Aorta (tissue), 5 donors: ENCODE data around the gene BIRC5. TPM values are rescaled to one million over a fixed set of nuclear protein-coding genes. Genes with fewer than 3 reads are reported as not detected.

Experiments
- ATAC-seq: fragments of 200-7000 bp; cut with Tn5 transposase; one replicate; pipeline ENCODE4 v1.9.1; 2022; ENCODE audit warnings: moderate library complexity; ENCODE audit not compliant: low FRiP score
- DNase-seq, 2 donors: peaks; one replicate each; pipeline ENCODE4 v3.0.0-alpha.2; 2020
- H3K27ac ChIP-seq, 2 donors: one replicate each; pipeline ENCODE4 v1.5.1; 2013; ENCODE audit warnings: low read length in 2 of 2, mild to moderate bottlenecking in 2 of 2, moderate library complexity in 2 of 2, control low read depth in 1 of 2, inconsistent platforms in 1 of 2, low read depth in 1 of 2
- H3K27me3 ChIP-seq, 2 donors: one replicate each; pipeline ENCODE4 v1.6.1; 2013; ENCODE audit warnings: control low read depth in 1 of 2, low read length in 1 of 2, mild to moderate bottlenecking in 1 of 2, moderate library complexity in 1 of 2; ENCODE audit not compliant: insufficient read depth in 2 of 2, control insufficient read depth in 1 of 2
- H3K36me3 ChIP-seq, 2 donors: one replicate each; pipeline ENCODE4 v1.6.1; 2013; ENCODE audit warnings: control low read depth in 1 of 2, low read length in 1 of 2, mild to moderate bottlenecking in 1 of 2; ENCODE audit not compliant: insufficient read depth in 2 of 2, control insufficient read depth in 1 of 2
- H3K4me1 ChIP-seq, 2 donors: one replicate each; pipeline ENCODE4 v1.6.1; 2013; ENCODE audit warnings: low read length in 2 of 2, control low read depth in 1 of 2, mild to moderate bottlenecking in 1 of 2, moderate library complexity in 1 of 2; ENCODE audit not compliant: insufficient read depth in 2 of 2, control insufficient read depth in 1 of 2
- H3K4me3 ChIP-seq, 2 donors: one replicate each; pipeline ENCODE4 v1.5.1; 2013; ENCODE audit warnings: low read length in 2 of 2, control low read depth in 1 of 2, mild to moderate bottlenecking in 1 of 2
- H3K9me3 ChIP-seq: one replicate; pipeline ENCODE4 v1.6.1; 2013; ENCODE audit warnings: mild to moderate bottlenecking, low read length; ENCODE audit not compliant: control insufficient read depth
- WGBS, 2 donors: extraction: QIAGEN DNeasy Blood & Tissue Kit; methylation state at CpG; one replicate each; pipeline ENCODE4 v1.1.7; 2013; 5-methylcytosine and 5-hydroxymethylcytosine counted together
- intact Hi-C, 2 donors: fragments of 100-400 bp; cut with DNase I; formaldehyde crosslinking; loops; one replicate each; pipeline versions ENCODE4 v1.14.2 to v1.15.0; 2022
- polyA plus RNA-seq, 2 donors: library from polyadenylated mRNA; stranded (reverse); fragments of 200-250 nt; gene quantifications; one replicate each; pipeline ENCODE4 v1.2.3, GENCODE V29; 2013
- total RNA-seq, 2 donors: library from RNA; stranded (reverse); fragmentation: NEBNext Ultra II Directional; extraction: Animal tissue kit (Norgen Biotek cat#: 25700); gene quantifications; one replicate each; pipeline ENCODE4 v1.2.1, GENCODE V29; 2021
- donor health status: healthy with polysubstance abuse.
- donor health status: Bipolar disorder and iron deficiency.
- donor health status: DM: no; HTN: no; CAD: no.
- donor health status: DM: no; HTN: no; CAD: no.
- donor health status: DM: yes; HTN: yes; CAD: no.

BIRC5 gene
- total and polyA plus RNA-seq, 4 donors: 0.10 to 3.4 (median 1.7) TPM

GRCh38 chr17:78180508-78180907 is 33.5 kb upstream of the BIRC5 start:
- intact Hi-C loops: no loop called here
- H3K4me1 ChIP-seq: peaks cover 2 to 7% of the 10 kb centered on the region in 2 donors
- no peak overlapping the region for H3K4me3 ChIP-seq
- H3K36me3 ChIP-seq: no peaks in the 10 kb centered on the region
- no peaks in the 10 kb centered on the region for H3K9me3 ChIP-seq
- no peaks in the 10 kb centered on the region for H3K27me3 ChIP-seq
- 42 to 43% methylated on average over 2 of the region's 2 CpGs for WGBS, 2 donors
- H3K27ac ChIP-seq: peak overlapping the region in 1 of 2 donors; percentile 73
- DNase-seq (no peak), ATAC-seq (no peak)

DNA sequence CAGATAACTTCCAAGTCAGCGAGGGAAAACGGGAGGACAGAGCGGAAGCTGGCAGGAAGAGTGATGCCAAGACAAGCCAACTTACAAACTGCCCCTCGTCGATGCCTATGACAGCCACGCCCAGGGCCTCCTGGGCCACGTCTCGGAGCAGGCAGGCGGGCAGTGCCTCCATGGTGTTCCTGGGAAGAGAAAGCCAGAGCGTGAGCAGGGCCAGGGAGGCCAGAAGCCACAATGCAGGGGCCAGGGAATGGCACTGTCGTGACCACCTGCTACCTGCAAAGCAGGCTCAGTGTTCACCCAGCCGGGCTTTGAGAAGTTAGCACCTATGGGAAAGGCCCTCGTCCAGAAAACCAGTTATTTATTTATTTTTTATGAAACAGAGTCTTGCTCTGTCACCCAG is 31.5 kb upstream of the BIRC5 start:
- no peaks in the 10 kb centered on the region for H3K27me3 ChIP-seq
- WGBS, 2 donors: 95 to 96% methylated on average over 13 of the region's 13 CpGs
- H3K9me3 ChIP-seq: no peaks in the 10 kb centered on the region
- DNase-seq (no peak), ATAC-seq (no peak)
- no peak overlapping the region for H3K27ac ChIP-seq
- H3K4me3 ChIP-seq: no peak overlapping the region
- intact Hi-C loops: no loop called here
- peaks cover 2 to 7% of the 10 kb centered on the region in 2 donors for H3K4me1 ChIP-seq
- H3K36me3 ChIP-seq: no peaks in the 10 kb centered on the region

- Histone ChIP-seq H3K9me3 (no peaks in the 10 kb centered on the region), H3K27me3 (no peaks in the 10 kb centered on the region), H3K36me3 (no peaks in the 10 kb centered on the region), H3K4me1 (peaks cover 2 to 7% of the 10 kb centered on the region in 2 donors), H3K4me3 (no peak overlapping the region), H3K27ac (peak overlapping the region in 1 of 2 donors; percentile 1)
- intact Hi-C loops: no loop called here
- WGBS, 2 donors: 62 to 66% methylated on average over 12 of the region's 12 CpGs
- no peak for DNase-seq
- ATAC-seq: no peak
These were observed 30.1 kb upstream of the BIRC5 start for GRCh38 chr17:78183916-78184315.

DNA sequence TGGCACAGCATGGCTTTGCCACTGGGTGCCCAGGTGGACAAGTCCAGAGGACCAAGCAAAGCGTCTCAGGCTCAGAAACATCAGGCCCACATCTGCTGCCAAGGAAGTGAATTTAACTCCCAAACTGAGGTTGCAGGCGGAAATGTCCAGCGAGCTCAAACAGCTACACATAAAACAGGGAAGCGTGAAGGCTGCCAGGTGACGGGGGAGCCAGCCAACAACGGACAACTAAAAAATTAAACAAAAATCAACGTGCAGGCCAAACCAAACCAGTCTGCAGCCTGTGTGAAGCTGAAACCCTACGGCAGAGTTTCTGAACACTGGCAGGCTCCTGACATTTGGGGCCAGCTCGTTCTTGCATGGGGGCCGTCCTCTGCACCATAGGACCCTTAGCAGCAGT is 29.7 kb upstream of the BIRC5 start:
- peaks cover 0 to 7% of the 10 kb centered on the region in 2 donors for H3K4me1 ChIP-seq
- peak overlapping the region in 1 of 2 donors; percentile 1 for H3K27ac ChIP-seq
- intact Hi-C loops: no loop called here
- H3K4me3 ChIP-seq: no peak overlapping the region
- H3K9me3 ChIP-seq: no peaks in the 10 kb centered on the region
- H3K27me3 ChIP-seq: no peaks in the 10 kb centered on the region
- WGBS, 2 donors: 10 to 15% methylated on average over 10 of the region's 10 CpGs
- H3K36me3 ChIP-seq: no peaks in the 10 kb centered on the region
- DNase-seq (peak; percentile 65 to 73), ATAC-seq (no peak)

GRCh38 chr17:78184868-78185267 is 29.2 kb upstream of the BIRC5 start:
- no peaks in the 10 kb centered on the region for H3K36me3 ChIP-seq
- peaks cover 0 to 7% of the 10 kb centered on the region in 2 donors for H3K4me1 ChIP-seq
- DNase-seq: no peak
- intact Hi-C loops: no loop called here
- H3K4me3 ChIP-seq: no peak overlapping the region
- 10 to 21% methylated on average over 9 of the region's 9 CpGs for WGBS, 2 donors
- H3K27ac ChIP-seq: peak overlapping the region in 1 of 2 donors; percentile 1
- H3K9me3 ChIP-seq: no peaks in the 10 kb centered on the region
- no peak for ATAC-seq
- H3K27me3 ChIP-seq: no peaks in the 10 kb centered on the region

DNA sequence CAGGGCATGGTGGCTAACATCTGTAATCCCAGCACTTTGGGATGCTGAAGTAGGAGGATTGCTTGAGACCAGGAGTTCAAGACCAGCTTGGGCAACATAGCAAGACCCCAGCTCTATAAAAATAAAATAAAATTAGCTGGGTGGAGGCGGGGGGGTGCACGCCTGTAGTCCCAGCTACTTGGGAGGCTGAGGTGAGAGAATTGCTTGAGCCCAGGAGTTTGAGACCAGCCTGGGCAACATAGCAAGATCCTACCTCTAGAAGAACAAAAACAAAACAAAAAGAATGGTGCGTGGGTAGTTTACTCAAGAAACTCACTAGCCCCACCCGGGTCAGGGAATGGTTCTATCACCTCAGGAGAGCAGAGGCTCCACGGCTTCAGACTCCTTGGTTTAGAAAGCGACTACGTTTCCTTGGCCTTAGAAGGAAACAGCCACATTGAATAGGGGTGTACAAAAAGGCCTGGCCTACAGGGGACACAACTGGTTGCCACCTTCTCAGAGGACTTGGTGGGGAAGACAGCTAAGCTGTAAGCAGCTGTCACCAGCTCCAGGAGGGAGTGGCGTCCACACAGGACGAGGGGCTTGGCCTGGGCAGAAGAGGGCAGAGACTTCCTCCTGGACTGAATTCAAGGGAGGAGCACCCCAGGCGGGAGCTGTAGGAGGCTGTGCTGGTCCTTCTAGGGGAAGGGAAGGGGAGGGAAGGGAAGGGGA is 27.9 kb upstream of the BIRC5 start:
- DNase-seq (peak in 1 of 2 donors; percentile 79), ATAC-seq (peak; percentile 30)
- peaks cover 0 to 3% of the 10 kb centered on the region in 2 donors for H3K4me1 ChIP-seq
- no peaks in the 10 kb centered on the region for H3K27me3 ChIP-seq
- no peak overlapping the region for H3K27ac ChIP-seq
- peaks cover 0 to 2% of the 10 kb centered on the region in 2 donors for H3K36me3 ChIP-seq
- no peaks in the 10 kb centered on the region for H3K9me3 ChIP-seq
- intact Hi-C loops: no loop called here
- 54 to 55% methylated on average over 10 of the region's 10 CpGs for WGBS, 2 donors
- H3K4me3 ChIP-seq: no peak overlapping the region

GRCh38 chr17:78186692-78187595 is 27.1 kb upstream of the BIRC5 start, which contains the start of the genes AFMID and TK1:
TSS of gene AFMID (plus strand) at chr17:78187362. CDS start at chr17:78187371, 9 bp downstream.
TSS of gene TK1 (minus strand) at chr17:78187052. CDS start at chr17:78186994, 58 bp downstream.
- no peak within 1 kb of the TSS for H3K4me3 ChIP-seq
- intact Hi-C loops: no loop called here
- H3K4me1 ChIP-seq: peaks cover 0 to 3% of the 10 kb centered on the region in 2 donors
- 5% methylated on average over 52 to 57 of the region's 57 CpGs for WGBS, 2 donors
- no peaks in the 10 kb centered on the region for H3K27me3 ChIP-seq
- H3K9me3 ChIP-seq: no peaks in the 10 kb centered on the region
- ATAC-seq (peak; percentile 98), DNase-seq (peak; percentile 98 to 99)
- H3K36me3 ChIP-seq: peaks cover 0 to 2% of the 10 kb centered on the region in 2 donors
- no peak within 1 kb of the TSS for H3K27ac ChIP-seq

GRCh38 chr17:78196716-78197115 is 17.3 kb upstream of the BIRC5 start:
- intact Hi-C loops: no loop called here
- H3K4me3 ChIP-seq: no peak overlapping the region
- DNase-seq (no peak), ATAC-seq (no peak)
- no peaks in the 10 kb centered on the region for H3K4me1 ChIP-seq
- H3K27me3 ChIP-seq: no peaks in the 10 kb centered on the region
- WGBS, 2 donors: 59 to 88% methylated on average over 5 of the region's 5 CpGs
- no peaks in the 10 kb centered on the region for H3K9me3 ChIP-seq
- H3K36me3 ChIP-seq: no peaks in the 10 kb centered on the region
- H3K27ac ChIP-seq: no peak overlapping the region
